Endothelial cell of umbilical vein (primary cell): ENCODE data around the gene CNN2. TPM values are rescaled to one million over a fixed set of nuclear protein-coding genes. Genes with fewer than 3 reads are reported as not detected.

Experiments
- BruUV-seq: library from RNA; stranded (reverse); fragments of 400-500 nt; replicated peaks from 2 replicates; lab custom pipeline; 2021; lab: Mats Ljungman, UMichigan
- CTCF ChIA-PET: fragments of 300-600, 350-600 bp; sonication (Branson Sonifier 250); formaldehyde crosslinking; loops from one replicate; lab custom pipeline; 2021; ENCODE audit warnings: antibody characterized with exemption, inconsistent platforms; lab: Charles Lee
- POLR2A ChIA-PET: fragments of 300-600, 350-600 bp; sonication (Branson Sonifier 250); formaldehyde crosslinking; loops from one replicate; lab custom pipeline; 2021; ENCODE audit warnings: antibody characterized with exemption, inconsistent platforms; lab: Charles Lee
- DNase-seq: peaks from one replicate; pipeline ENCODE4 v3.0.0-alpha.2; 2011; ENCODE audit warnings: low read depth, low spot score
- FAIRE-seq: peaks from 2 replicates; lab custom pipeline; 2011; peaks lifted over from hg19 to GRCh38; lab: Jason Lieb, UNC
- H2AFZ ChIP-seq: 2 replicates; pipeline ENCODE4 v1.6.0; 2012; ENCODE audit warnings: low read depth, low read length, control low read depth, inconsistent platforms
- H3K27ac ChIP-seq: 2 replicates; pipeline ENCODE4 v1.5.1; 2011; ENCODE audit warnings: low read depth, mild to moderate bottlenecking, control low read depth, low read length, moderate library complexity; ENCODE audit not compliant: insufficient read depth
- H3K27me3 ChIP-seq, 2 experiments: 2 replicates each; pipeline versions ENCODE4 v1.6.0 to v1.6.1; 2011; ENCODE audit warnings: low read length in 2 of 2, mixed read lengths in 1 of 2; ENCODE audit not compliant: control insufficient read depth in 2 of 2, insufficient read depth in 2 of 2
- H3K36me3 ChIP-seq, 2 experiments: 2 replicates in 1 of 2; 3 replicates in 1 of 2; pipeline ENCODE4 v1.5.1; 2011; ENCODE audit warnings: low read length in 2 of 2, mild to moderate bottlenecking in 1 of 2, moderate library complexity in 1 of 2; ENCODE audit not compliant: control insufficient read depth in 2 of 2, insufficient read depth in 2 of 2; ENCODE audit errors: extremely low read depth in 1 of 2
- H3K4me1 ChIP-seq: 3 replicates; pipeline ENCODE4 v1.5.1; 2011; ENCODE audit warnings: mild to moderate bottlenecking, low read length; ENCODE audit not compliant: control insufficient read depth, insufficient read depth; ENCODE audit errors: extremely low read depth
- H3K4me2 ChIP-seq: 2 replicates; pipeline ENCODE4 v1.6.1; 2011; ENCODE audit warnings: low read length, control low read depth, mixed read lengths; ENCODE audit not compliant: insufficient read depth
- H3K4me3 ChIP-seq, 3 experiments: fragments of 200-600 bp in 1 of 3; sonication (generic), shearing (Covaris generic) in 1 of 3; replicated peaks in 1 of 3; 2 replicates each; pipeline ENCODE4 v1.5.1; 2011 to 2016; ENCODE audit warnings: control low read depth in 3 of 3, low read length in 3 of 3, mild to moderate bottlenecking in 2 of 3, inconsistent platforms in 1 of 3, low read depth in 1 of 3, moderate library complexity in 1 of 3; ENCODE audit not compliant: insufficient read depth in 1 of 3
- H3K79me2 ChIP-seq: 2 replicates; pipeline ENCODE4 v1.6.0; 2012; ENCODE audit warnings: low read length, inconsistent platforms; ENCODE audit not compliant: control insufficient read depth, insufficient read depth
- H3K9ac ChIP-seq: replicated peaks from 2 replicates; pipeline ENCODE3; 2011; ENCODE audit warnings: low read length, control low read depth; ENCODE audit not compliant: insufficient read depth; ENCODE audit errors: extremely low read depth
- H3K9me1 ChIP-seq: replicated peaks from 3 replicates; pipeline ENCODE4 v1.6.0; 2011; ENCODE audit warnings: mild to moderate bottlenecking, low read length; ENCODE audit not compliant: control insufficient read depth, insufficient read depth; ENCODE audit errors: extremely low read depth
- H3K9me3 ChIP-seq: replicated peaks from 2 replicates; pipeline ENCODE4 v1.5.1; 2012; ENCODE audit warnings: low read length, inconsistent platforms; ENCODE audit not compliant: control insufficient read depth, insufficient read depth
- H4K20me1 ChIP-seq: replicated peaks from 2 replicates; pipeline ENCODE3; 2011; ENCODE audit warnings: mild to moderate bottlenecking, low read length; ENCODE audit not compliant: control insufficient read depth, insufficient read depth; ENCODE audit errors: extremely low read depth
- EZH2 ChIP-seq: IDR thresholded peaks from 2 replicates; pipeline ENCODE4 v1.6.1; 2012; ENCODE audit warnings: borderline replicate concordance, low read depth, mild to moderate bottlenecking, moderate library complexity, low read length, inconsistent platforms; ENCODE audit not compliant: severe bottlenecking
- FOS ChIP-seq: IDR thresholded peaks from 2 replicates; pipeline ENCODE4 v1.6.1; 2011; ENCODE audit warnings: mild to moderate bottlenecking, low read length, moderate library complexity, borderline replicate concordance; ENCODE audit not compliant: insufficient read depth
- GATA2 ChIP-seq: IDR thresholded peaks from 2 replicates; pipeline ENCODE4 v1.7.0; 2011; ENCODE audit warnings: low read depth, mild to moderate bottlenecking, moderate library complexity, mixed read lengths, low read length; ENCODE audit not compliant: insufficient read length, insufficient read depth
- JUN ChIP-seq: IDR thresholded peaks from 2 replicates; pipeline ENCODE4 v1.6.1; 2011; ENCODE audit warnings: borderline replicate concordance, low read depth; ENCODE audit not compliant: insufficient read length, insufficient read depth
- MYC ChIP-seq: IDR thresholded peaks from one replicate; pipeline ENCODE4 v1.6.1; 2011; ENCODE audit warnings: mild to moderate bottlenecking, low read depth, low read length
- POLR2A ChIP-seq: IDR thresholded peaks from 2 replicates; pipeline ENCODE4 v1.6.1; 2012; ENCODE audit warnings: low read depth, mild to moderate bottlenecking, control low read depth, low read length
- POLR2AphosphoS5 ChIP-seq: IDR thresholded peaks from 2 replicates; pipeline ENCODE4 v1.6.1; 2012; ENCODE audit warnings: low read depth, mild to moderate bottlenecking, control low read depth, low read length, moderate library complexity; ENCODE audit not compliant: insufficient read depth
- dilution Hi-C: fragments of 300-500 bp; cut with MboI; formaldehyde crosslinking; loops from one replicate; pipeline ENCODE4 v1.15.0; 2019; ENCODE audit warnings: low sequenced_read_pairs; ENCODE audit not compliant: extremely low pct_ligation_motif_present
- intact Hi-C: fragments of 100-400 bp; cut with micrococcal nuclease; formaldehyde crosslinking; loops from one replicate; pipeline ENCODE4 v1.10.0; 2022
- polyA plus RNA-seq, 4 experiments: library from polyadenylated mRNA; depleted of rRNA in 3 of 4; stranded (reverse) in 3 of 4; unstranded in 1 of 4; fragments of >200 nt; gene quantifications; 2 replicates each; pipeline versions ENCODE4 v1.2.1 to v1.2.3, GENCODE V29; 2011 to 2012; ENCODE audit warnings: missing spikeins in 1 of 4
- total RNA-seq: library from RNA; stranded (reverse); gene quantifications from 2 replicates; pipeline ENCODE4 v1.2.3, GENCODE V29; 2021
- TF ChIP-seq, protein P1 (sequence below), 2 donors: IDR thresholded peaks; 1 replicate in 1 of 2; 2 replicates in 1 of 2; pipeline ENCODE4 v1.5.1; 2011; ENCODE audit warnings: low read length in 2 of 2, mild to moderate bottlenecking in 2 of 2, moderate library complexity in 2 of 2, control low read depth in 1 of 2, inconsistent platforms in 1 of 2, low read depth in 1 of 2; ENCODE audit not compliant: insufficient read depth in 1 of 2; ENCODE audit errors: extremely low read depth in 1 of 2
- TF ChIP-seq, protein P2 (sequence below): IDR thresholded peaks from 2 replicates; pipeline ENCODE4 v1.6.1; 2011; ENCODE audit not compliant: insufficient read depth, insufficient read length

The CNN2 gene
- total and polyA plus RNA-seq, 2 donors (not counting 3 experiments of a cell fraction or from before 2014, with no cell fraction given): 207 to 286 TPM

DNA sequence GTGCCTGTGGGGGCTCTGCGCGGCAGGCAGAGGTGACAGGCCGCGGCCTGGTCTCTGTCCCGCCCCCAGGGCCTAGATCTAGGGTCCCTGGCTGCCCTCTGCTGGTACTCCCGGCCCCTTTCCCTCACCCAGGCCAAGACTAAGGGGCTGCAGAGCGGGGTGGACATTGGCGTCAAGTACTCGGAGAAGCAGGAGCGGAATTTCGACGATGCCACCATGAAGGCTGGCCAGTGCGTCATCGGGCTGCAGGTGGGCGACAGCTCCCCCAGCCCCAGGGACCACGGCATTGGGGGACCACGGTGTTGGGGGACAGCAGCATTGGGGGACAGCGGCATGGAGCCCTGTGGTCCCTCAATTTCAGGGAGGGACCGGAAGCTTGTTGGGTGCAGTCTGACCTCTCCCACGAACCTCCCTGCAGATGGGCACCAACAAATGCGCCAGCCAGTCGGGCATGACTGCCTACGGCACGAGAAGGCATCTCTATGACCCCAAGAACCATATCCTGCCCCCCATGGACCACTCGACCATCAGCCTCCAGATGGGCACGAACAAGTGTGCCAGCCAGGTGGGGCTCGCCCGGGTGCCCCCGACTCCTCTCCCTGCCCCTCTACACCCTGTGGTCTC is 9.7 kb downstream of the CNN2 start:
- Histone ChIP-seq H4K20me1 (no peaks in the 10 kb centered on the region), H3K9me3 (no peaks in the 10 kb centered on the region), H3K9ac (no peak overlapping the region), H3K9me1 (no peaks in the 10 kb centered on the region), H3K4me1 (peaks cover 25% of the 10 kb centered on the region), H3K36me3 (peaks cover 13 to 22% of the 10 kb centered on the region in 2 experiments), H3K79me2 (peaks cover 4% of the 10 kb centered on the region), H3K4me2 (no peak overlapping the region), H3K4me3 (no peak overlapping the region), H2AFZ (no peak overlapping the region), H3K27ac (no peak overlapping the region), H3K27me3 (no peaks in the 10 kb centered on the region)
- POLR2A ChIA-PET: no interaction called here
- intact Hi-C loops (no loop called here), dilution Hi-C loops (no loop called here)
- FAIRE-seq (no peak), DNase-seq (no peak)
- no TSS peak for BruUV-seq
- CTCF ChIA-PET: no interaction called here
- TF ChIP-seq MYC: no peak
- TF ChIP-seq, protein P1, sequence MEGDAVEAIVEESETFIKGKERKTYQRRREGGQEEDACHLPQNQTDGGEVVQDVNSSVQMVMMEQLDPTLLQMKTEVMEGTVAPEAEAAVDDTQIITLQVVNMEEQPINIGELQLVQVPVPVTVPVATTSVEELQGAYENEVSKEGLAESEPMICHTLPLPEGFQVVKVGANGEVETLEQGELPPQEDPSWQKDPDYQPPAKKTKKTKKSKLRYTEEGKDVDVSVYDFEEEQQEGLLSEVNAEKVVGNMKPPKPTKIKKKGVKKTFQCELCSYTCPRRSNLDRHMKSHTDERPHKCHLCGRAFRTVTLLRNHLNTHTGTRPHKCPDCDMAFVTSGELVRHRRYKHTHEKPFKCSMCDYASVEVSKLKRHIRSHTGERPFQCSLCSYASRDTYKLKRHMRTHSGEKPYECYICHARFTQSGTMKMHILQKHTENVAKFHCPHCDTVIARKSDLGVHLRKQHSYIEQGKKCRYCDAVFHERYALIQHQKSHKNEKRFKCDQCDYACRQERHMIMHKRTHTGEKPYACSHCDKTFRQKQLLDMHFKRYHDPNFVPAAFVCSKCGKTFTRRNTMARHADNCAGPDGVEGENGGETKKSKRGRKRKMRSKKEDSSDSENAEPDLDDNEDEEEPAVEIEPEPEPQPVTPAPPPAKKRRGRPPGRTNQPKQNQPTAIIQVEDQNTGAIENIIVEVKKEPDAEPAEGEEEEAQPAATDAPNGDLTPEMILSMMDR (IDR thresholded peaks at IDR 0.05; ENCODE audit: extremely low read depth in 1 of 2, insufficient read depth in 1 of 2, low read depth in 1 of 2, low read length in 2 of 2): no peak
- no peak for TF ChIP-seq FOS
- TF ChIP-seq, protein P2, sequence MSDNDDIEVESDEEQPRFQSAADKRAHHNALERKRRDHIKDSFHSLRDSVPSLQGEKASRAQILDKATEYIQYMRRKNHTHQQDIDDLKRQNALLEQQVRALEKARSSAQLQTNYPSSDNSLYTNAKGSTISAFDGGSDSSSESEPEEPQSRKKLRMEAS: no peak
- no peak for TF ChIP-seq POLR2AphosphoS5
- no peak for TF ChIP-seq JUN
- no peak for TF ChIP-seq GATA2
- TF ChIP-seq POLR2A: no peak
- TF ChIP-seq EZH2: no peak
